Cerebellar cortex (tissue), 1 donor: ENCODE results near the gene IL10RB.
A peak's percentile ranks its signal among the peaks of the same experiment; 100 is the strongest.
"Not testable (repeated sequence)": the region's sequence is repeated elsewhere in the genome, so short reads cannot be mapped to it uniquely, and the experiment has no call there.

Experiments
- DNase-seq: peaks from one replicate; pipeline ENCODE4 v3.0.0-alpha.2; 2015; ENCODE audit warnings: low spot score

The IL10RB gene

GRCh38 chr21:33266050-33266788, at the start of gene IL10RB:
Gene IL10RB (plus strand): TSS chr21:33266367. CDS start chr21:33266466, 99 bp downstream.
- peak; percentile 16 for DNase-seq

GRCh38 chr21:33217138-33217520, 49.0 kb upstream of the IL10RB start:
- DNase-seq = no peak

GRCh38 chr21:33219300-33219699, 46.9 kb upstream of the IL10RB start:
- no peak for DNase-seq

GRCh38 chr21:33219954-33220353, 46.2 kb upstream of the IL10RB start:
- no peak for DNase-seq

GRCh38 chr21:33225376-33225775, 40.8 kb upstream of the IL10RB start:
- not testable (repeated sequence) for DNase-seq

- DNase-seq = no peak
Observed at GRCh38 chr21:33228455-33228854, 37.7 kb upstream of the IL10RB start.

- DNase-seq = no peak
Observed at GRCh38 chr21:33229099-33229783, 36.9 kb upstream of the IL10RB start.

GRCh38 chr21:33229784-33230544, 36.2 kb upstream of the IL10RB start, which contains the start of gene IFNAR2:
Gene IFNAR2 (plus strand): TSS chr21:33229938. CDS start chr21:33241923, 11,985 bp downstream.
- peak; percentile 66 for DNase-seq

GRCh38 chr21:33230545-33231324, 35.4 kb upstream of the IL10RB start:
- peak; percentile 41 for DNase-seq

- DNase-seq = no peak
Observed at GRCh38 chr21:33231526-33231925, 34.6 kb upstream of the IL10RB start.

GRCh38 chr21:33232291-33233034, 33.7 kb upstream of the IL10RB start:
- no peak for DNase-seq

- no peak for DNase-seq
Observed at GRCh38 chr21:33234635-33235520, 31.3 kb upstream of the IL10RB start.

- DNase-seq = no peak
Observed at GRCh38 chr21:33236013-33236686, 30.0 kb upstream of the IL10RB start.

GRCh38 chr21:33236766-33237165, 29.4 kb upstream of the IL10RB start:
- DNase-seq = no peak

- no peak for DNase-seq
Observed at GRCh38 chr21:33237486-33237885, 28.7 kb upstream of the IL10RB start.

GRCh38 chr21:33238146-33238545, 28.0 kb upstream of the IL10RB start:
- no peak for DNase-seq

- DNase-seq = no peak
Observed at GRCh38 chr21:33238565-33239255, 27.5 kb upstream of the IL10RB start.

- not testable (repeated sequence) for DNase-seq
Observed at GRCh38 chr21:33239559-33240127, 26.5 kb upstream of the IL10RB start.

- no peak for DNase-seq
Observed at GRCh38 chr21:33240404-33240803, 25.8 kb upstream of the IL10RB start.
